Dermis blood vessel endothelial cell (primary cell): Measurements from ENCODE around the gene POM121C. TPM values are rescaled to one million over a fixed set of nuclear protein-coding genes. Genes with fewer than 3 reads are reported as not detected.
A peak's percentile ranks its signal among the peaks of the same experiment; 100 is the strongest.
"Not testable (repeated sequence)": the region's sequence is repeated elsewhere in the genome, so short reads cannot be mapped to it uniquely, and the experiment has no call there.

Experiments
- DNase-seq: peaks from one replicate; pipeline ENCODE4 v3.0.0; 2010
- total RNA-seq: library from RNA; depleted of rRNA; stranded (reverse); fragments of >200 nt; gene quantifications from 2 replicates; pipeline ENCODE4 v1.2.3, GENCODE V29; 2014

POM121C gene
- total RNA-seq: 9.4 and 15.3 TPM in 2 replicates

- DNase-seq: peak; percentile 85
These were observed at the start of gene POM121C for GRCh38 chr7:75485979-75486643. POM121C (minus strand) TSS chr7:75486299; CDS start chr7:75441496, 44,803 bp downstream.

DNA sequence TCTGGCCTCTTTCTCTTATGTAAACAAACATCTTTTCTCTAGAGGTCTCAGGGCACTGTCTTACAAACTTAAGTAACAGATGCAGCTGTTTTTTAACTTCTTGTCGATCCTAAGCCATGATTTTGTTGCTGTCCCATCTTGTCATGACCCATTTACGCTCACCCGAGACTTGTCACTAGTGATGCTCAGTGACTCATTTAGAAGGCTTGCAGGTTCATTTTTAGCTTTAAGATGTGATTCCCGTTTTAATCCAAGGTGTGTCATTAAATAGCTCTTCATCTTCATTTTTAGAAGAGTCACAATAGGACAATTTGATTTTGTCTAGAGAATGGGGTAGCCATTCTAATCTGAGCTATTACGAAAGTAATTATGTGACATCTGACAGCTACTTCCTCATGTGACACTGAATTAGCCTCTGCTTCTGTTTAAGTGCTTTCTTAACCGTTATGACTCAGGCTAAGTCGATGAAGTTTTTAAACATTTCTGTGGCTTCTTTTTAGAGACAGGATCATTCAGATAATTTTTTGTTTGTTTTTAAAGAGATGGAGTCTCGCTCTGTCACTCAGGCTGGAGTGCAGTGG lies 48.7 kb upstream of the POM121C start:
- no peak for DNase-seq

- DNase-seq: no peak
These were observed 47.8 kb upstream of the POM121C start for GRCh38 chr7:75533926-75534325.

DNA sequence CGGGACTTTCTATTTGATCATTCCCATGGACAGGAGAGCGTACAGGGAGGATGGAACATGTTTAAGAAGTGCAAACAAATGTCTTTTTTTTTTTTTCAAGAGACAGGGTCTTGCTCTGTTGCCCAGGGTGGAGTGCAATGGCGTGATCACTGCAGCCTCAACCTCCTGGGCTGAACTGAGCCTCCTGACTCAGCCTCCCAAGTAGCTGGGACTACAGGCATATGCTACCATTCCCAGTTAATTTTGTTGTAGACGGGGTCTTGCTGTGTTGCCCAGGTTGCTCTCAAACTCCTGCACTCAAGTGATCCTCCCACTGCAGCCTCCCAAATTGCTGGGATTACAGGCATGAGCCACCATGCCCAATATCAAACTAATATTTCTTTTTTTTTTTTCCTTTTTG lies 46.5 kb upstream of the POM121C start:
- no peak for DNase-seq

GRCh38 chr7:75531359-75531821 lies 45.3 kb upstream of the POM121C start:
- DNase-seq: no peak

DNA sequence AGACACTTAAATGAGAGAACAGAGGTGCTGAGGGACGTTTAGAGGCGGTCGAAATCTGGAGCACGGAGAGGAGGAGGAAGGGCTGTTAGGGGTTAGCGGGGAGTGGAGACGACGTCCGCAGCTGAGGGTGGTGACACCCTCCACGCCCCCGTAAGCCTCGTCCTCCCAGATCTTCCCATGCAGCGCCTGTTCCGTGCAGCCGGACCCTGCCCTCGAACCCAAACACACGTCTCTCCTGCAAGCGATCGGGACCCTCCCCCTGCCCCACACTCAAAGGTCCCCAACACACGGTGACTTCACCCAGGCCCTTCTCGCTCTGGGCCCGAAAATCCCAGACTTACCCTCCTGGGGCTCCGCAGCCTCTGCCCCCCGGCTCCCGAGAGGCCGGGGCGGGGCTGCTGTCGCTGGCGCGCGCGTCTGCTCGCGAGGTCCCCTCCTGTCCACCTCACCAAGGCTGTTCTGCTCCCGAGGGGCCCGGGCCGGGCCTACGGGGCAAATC lies 41.2 kb upstream of the POM121C start:
- peak; percentile 8 for DNase-seq

DNA sequence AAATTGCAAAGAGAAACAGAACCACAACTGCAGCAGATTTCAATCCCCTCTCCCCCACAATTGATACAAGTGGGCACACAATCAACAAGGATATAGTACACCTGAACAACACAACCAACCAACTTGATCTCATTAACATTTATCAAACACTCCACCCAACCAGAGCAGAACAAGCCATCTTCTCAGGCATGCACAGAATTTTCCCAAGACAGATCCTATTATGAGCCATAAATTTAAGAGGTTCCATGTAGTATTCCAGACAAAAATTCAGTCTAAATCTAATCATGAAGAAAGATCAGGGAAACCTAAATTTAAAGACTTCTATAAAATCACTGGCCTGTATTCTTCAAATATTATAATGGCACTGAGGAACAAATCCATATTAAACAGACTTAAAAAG lies 35.6 kb upstream of the POM121C start:
- not testable (repeated sequence) for DNase-seq

GRCh38 chr7:75518842-75519241 lies 32.7 kb upstream of the POM121C start:
- not testable (repeated sequence) for DNase-seq

DNA sequence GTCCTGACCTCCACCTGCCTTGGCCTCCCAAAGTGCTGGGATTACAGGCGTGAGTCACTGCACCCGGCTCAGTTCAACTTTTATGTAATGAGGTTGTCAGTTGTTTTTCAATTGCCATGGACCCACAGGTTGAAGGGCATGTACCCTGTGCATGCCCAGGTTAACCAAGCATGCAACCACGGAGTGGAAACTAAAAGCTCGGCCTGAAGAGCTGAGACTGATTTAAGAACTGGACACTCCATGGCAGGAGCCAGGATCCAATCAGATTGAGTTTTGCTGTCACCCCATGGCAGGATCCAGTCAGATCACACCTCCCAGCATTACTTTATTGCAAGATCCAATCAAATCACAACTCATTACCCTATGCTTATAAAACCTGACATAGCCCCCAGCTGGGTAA lies 22.9 kb upstream of the POM121C start:
- not testable (repeated sequence) for DNase-seq

- DNase-seq: not testable (repeated sequence)
These were observed 5.9 kb upstream of the POM121C start, which contains the start of gene SPDYE5 for GRCh38 chr7:75492020-75492419. SPDYE5 (plus strand) TSS chr7:75492320; CDS start chr7:75494048, 1,728 bp downstream.

DNA sequence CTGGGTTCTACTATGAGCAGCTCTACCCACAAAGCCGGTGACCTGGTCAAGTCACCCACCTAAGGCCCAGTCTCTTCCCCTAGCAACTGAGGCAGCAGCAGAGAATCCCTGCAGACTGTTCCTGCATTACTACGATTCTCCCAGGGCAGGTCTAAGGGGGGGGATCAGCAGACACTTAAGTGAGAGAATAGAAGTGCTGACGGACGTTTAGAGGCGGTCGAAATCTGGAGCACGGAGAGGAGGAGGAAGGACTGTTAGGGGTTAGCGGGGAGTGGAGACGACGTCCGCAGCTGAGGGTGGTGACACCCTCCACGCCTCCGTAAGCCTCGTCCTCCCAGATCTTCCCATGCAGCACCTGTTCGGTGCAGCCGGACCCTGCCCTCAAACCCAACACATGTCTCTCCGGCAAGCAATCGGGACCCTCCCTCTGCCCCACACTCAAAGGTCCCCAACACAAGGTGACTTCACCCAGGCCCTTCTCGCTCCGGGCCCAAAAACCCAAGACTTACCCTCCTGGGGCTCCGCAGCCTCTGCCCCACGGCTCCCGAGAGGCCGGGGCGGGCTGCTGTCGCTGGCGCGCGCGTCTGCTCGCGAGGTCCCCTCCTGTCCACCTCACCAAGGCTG lies 632 bp downstream of the POM121C start:
- peak; percentile 17 for DNase-seq

GRCh38 chr7:75480313-75480712 lies 5.8 kb downstream of the POM121C start:
- not testable (repeated sequence) for DNase-seq

DNA sequence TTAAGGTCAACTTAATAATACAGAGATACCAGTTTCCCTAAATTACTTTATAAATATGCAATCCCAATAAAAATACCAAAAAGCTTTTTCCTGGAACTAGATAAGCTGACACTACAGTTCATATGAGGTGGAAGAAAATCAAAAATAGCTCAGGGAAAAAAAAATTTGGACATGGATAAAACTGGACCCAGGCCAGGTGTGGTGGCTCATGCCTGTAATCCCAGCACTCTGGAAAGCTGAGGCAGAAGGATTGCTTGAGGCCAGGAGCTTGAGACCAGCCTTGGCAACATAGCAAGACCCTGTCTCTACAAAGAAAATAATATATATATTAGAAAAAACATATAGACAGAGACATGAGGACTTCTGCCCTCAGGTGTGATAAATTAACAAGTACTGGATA lies 8.6 kb downstream of the POM121C start:
- DNase-seq: not testable (repeated sequence)

DNA sequence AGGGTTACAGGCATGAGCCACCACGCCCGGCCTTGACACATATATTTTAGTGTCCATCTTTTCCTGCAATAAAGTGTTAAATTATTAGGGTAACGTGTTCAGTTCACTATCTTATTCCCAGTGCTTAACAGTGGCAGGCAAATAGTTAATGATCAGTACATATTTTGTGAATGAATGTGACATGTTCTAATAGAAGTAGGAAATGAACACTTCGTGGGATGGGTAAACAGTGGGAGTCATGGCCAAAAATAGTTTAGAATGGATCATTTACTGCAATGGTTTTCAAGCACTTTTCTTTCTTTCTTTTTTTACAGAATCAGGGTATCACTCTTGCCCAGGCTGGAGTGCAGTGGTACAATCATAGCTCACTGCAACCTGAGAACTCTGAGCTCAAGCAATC lies 15.9 kb downstream of the POM121C start:
- DNase-seq: not testable (repeated sequence)

DNA sequence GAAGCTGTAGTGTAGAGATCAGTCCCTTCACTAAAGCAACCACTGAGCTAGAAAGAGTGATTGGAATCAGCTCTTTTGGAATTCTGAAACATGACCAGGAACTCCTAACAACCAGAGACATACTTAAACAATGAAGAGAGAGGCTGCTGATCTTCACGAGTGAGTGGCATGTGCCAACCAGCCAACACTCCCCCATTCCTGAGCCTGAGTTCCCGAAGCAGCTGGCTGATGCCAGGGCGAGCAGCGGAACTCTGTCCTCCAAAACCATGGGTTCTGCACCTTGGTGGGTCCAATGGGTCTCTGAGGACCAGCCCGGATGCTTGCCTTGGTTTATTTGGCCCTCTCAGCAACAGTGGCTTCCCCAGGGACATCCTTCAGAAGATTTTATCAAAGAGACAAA lies 25.6 kb downstream of the POM121C start:
- not testable (repeated sequence) for DNase-seq

DNA sequence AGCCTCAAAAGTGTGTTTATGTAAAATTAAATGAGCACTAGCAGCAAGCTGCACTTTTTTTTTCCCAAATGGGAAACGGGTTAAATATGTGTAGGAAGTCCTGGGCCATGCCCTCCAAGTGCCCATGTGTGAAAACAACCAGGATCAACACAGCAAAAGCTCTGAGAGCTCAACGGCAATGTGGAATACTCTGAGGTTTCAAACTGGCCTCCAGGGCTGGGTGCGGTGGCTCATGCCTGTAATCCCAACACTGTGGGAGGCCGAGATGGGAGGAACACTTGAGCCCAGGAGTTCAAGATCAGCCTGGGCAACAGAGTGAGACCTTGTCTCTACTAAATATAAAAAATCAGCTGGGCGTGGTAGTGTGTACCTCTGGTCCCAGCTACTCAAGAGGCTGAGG lies 28.1 kb downstream of the POM121C start:
- DNase-seq: not testable (repeated sequence)

GRCh38 chr7:75456403-75456802 lies 29.7 kb downstream of the POM121C start:
- not testable (repeated sequence) for DNase-seq

DNA sequence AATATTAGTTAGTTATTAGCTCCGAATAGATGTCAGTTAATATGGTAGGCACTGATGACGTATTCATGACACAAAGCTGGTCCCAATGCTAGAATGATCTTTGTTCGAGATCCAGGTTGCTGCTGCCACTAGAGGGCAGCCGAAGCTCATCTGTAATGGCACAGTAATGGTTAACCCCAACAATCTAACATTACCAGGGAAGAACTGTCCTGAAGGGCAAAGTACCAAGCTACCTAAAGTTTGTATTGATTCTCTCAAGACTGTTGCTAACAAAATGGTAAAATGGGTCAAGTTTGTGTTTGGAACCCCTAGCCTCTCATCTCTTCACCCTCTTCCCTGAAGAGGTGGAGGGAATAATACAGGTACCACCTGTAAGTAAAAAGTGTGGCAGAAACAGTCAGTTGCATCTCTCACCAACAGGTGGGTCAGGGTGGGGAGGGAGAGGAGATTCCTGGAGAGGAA lies 33.6 kb downstream of the POM121C start:
- DNase-seq: not testable (repeated sequence)

GRCh38 chr7:75449946-75450345 lies 36.2 kb downstream of the POM121C start:
- not testable (repeated sequence) for DNase-seq

GRCh38 chr7:75442465-75443111 lies 43.5 kb downstream of the POM121C start:
- DNase-seq: peak; percentile 32

DNA sequence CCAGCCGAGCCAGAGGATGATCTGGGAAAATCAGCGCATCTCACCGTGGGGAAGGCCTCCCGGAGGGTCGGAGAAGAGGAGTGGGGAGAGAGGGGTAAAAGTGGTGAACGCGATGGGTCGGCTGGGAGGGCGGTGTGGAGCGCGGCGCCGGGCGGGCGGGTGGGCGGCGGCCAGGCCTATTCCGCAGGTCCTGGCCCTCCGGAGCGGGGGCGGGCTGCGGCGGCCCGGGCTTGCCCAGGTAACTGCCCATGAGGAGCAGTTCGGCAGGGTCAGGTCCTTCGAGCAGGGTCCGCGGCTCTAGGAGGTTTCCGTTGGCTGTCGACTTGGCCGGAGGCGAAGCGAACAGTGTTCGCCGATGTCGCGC lies 44.0 kb downstream of the POM121C start:
- DNase-seq: peak; percentile 0

GRCh38 chr7:75439000-75439399 lies 47.1 kb downstream of the POM121C start:
- not testable (repeated sequence) for DNase-seq

- not testable (repeated sequence) for DNase-seq
These were observed 62.6 kb downstream of the POM121C start for GRCh38 chr7:75423481-75423880.
